NCI-H1417 (cell line): ENCODE results near the gene UTRN.

Experiments
- DNase-seq, 3 experiments: peaks; one replicate each; lab custom pipeline; 2025; lab: John Stamatoyannopoulos, UW

The UTRN gene

DNA sequence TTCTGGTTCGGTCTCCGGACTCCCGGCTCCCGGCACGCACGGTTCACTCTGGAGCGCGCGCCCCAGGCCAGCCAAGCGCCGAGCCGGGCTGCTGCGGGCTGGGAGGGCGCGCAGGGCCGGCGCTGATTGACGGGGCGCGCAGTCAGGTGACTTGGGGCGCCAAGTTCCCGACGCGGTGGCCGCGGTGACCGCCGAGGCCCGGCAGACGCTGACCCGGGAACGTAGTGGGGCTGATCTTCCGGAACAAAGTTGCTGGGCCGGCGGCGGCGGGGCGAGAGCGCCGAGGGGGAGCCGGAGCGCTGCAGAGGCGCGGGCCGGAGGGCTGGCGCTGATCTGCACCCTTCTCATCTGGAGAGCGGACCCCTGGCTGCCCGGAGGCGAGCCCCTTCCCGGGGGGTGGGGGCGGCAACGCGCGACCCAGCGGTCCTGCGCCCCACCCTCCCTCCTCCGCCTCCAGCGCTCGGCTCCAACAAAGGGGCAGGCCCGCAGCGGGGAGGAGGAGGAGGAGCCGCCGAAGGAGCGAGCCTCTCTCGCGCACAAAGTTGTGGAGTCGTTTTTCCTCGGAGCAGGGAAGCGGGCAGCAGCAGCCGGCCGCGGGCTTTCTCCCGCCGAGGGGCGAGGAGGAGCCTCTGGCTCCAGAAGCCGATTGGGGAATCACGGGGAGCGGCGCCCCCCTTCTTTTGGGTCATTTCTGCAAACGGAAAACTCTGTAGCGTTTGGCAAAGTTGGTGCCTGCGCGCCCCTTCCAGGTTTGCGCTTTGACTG is at the start of gene UTRN:
Gene UTRN, plus strand, starts transcription at position 553 of the 765 bp plus-strand sequence. CDS start 6,494 bp downstream, outside the sequence.
- DNase-seq, result peak; percentile 63 to 76 (median 66)

DNA sequence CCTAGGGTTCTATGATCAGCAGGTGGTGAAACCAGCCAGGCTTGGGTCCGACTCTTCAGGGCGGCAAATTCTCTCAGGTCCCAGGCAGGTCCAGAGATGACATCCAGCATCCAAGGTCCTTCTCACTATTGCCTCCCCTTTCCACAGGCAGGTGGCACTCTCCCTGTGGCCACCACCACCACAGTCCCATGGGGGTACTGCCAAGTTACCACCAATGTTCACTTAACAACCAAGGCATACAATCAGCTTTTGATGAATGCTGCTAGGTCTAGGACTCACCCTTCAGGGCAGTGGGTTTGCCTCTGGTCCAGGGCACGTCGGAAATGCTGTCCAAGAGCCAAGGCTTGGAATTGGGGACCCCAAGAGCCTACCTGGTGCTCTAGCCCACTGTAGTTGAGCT is 40.4 kb upstream of the UTRN start:
- DNase-seq, result no peak

DNA sequence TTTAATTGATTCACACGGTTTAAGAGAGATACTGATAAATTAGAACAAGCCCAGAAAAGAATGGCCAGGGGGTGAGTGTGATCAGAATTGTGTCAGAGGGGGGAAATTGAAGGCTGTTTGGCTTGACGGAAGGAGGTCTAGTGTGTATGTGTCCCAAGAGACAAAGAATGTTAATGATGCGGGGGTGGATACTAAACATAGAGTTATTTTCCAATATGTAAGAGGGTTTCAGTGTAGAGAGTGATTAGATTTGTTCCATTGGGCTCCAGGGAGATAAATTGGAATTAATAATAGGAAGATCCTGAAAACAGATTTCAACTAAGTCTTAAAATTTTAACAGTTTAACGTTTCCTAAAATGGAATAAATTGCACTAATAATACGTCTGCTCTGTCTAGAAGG is 38.1 kb upstream of the UTRN start:
- DNase-seq, result no peak

DNA sequence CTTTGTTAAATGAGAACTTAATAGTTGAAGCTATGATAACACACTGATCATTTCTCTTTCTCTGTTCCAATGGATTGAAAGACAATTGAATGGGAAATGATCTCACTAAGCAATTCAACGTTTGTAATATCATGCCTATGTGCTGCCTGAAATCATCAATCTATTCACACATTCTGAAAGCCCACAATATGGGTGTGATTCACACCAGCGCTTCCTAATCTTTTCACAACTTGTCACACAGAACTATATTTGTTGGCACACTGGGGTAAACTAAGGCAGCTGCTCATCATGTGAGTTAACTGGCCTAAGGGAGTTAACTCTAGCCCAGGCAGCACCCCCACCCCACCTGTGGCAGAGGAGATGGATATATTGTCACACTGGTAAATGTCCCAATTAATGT is 37.1 kb upstream of the UTRN start:
- no peak for DNase-seq

DNA sequence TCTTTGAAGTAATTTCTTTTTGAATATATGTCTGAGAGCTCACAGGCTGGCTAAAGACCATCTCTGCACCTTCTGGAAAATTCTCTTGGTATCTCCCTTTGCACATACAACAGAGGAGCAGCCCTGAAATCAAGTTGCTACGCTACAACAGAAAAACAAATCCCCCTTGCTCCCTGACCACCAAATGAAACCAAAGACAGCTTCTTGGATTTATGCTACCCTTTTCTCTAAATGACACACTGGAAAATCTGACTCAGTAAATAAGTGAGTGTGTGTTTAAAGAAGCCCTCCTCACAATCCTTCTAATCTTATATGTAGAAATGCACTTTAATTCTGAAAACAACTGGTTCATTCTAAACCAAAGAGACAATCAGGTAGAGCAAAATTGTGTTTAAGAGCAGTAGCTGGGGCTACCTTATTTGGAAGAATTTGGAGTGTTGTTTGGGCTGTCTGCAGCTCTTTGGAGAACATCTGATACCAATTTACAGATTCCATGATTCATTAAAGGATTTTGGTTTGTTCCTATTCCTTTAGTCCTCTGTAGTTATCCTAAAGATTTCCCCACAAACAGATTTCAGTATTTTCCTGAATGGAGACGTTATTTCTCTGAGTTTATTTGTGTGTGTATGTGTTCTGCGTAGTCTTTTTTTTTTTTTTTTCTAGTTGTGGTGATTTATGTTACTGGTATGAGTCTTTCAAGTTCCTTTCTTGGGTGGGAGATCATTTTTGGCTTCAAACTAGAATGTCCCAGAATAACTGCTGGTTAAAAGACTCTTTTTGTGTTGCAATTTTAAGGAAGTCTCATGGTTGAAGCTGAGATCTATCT is 36.4 kb upstream of the UTRN start:
- no peak for DNase-seq

DNA sequence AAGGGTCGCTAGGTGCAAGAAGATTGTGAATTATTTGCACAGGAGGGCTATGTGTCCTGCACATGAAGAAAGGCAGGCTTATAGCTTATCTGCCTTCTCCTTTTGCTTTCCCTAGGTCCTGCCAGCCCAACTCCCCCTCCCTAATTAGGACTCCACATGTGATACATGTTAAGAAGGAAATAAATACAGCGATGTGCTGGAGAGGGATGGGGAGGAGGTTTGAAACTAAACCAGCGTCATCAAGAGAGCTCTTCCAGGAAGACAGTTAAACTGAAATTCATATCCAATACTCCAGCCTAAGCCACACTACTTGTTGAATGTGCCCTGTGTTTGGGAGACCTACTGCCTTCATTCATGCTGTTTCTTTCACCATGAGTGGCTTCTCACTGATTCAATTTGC is 34.9 kb upstream of the UTRN start:
- DNase-seq, result no peak

DNA sequence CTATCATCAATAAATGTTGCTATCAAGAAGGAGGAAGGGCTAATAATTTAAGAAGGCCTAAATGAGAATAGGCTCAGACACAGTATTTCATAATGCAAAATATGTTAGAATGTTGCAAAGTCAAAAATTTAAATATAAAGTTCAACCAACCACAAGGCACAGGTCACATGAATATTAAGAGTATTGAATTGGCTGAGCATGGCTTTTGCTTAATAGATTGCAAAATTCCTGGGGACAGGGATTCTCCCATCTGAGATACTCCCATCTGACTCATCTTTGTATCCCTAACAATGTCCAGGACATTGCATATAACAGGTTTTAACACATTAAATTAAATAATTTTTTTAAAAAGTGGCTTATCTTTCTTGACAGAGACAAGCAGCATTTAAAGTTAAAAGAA is 32.9 kb upstream of the UTRN start:
- no peak for DNase-seq

DNA sequence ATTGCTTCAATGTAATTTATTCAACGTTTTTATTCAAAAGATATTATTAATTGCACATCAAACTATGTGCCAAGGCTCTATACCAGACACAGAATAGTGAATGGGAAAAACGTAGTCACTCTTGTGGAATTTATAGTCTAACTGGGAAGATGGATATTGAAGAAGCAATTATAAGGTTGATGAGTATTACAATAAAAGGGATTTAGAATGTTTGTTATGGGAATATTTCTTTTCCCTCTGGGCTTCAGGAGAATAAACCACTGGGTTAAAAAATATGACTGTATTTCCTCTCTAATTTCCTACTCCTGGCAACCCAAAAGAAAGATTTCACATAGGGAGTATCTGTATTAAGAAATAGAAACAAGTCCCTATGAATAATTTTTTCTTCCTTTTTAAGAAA is 25.1 kb upstream of the UTRN start:
- no peak for DNase-seq

DNA sequence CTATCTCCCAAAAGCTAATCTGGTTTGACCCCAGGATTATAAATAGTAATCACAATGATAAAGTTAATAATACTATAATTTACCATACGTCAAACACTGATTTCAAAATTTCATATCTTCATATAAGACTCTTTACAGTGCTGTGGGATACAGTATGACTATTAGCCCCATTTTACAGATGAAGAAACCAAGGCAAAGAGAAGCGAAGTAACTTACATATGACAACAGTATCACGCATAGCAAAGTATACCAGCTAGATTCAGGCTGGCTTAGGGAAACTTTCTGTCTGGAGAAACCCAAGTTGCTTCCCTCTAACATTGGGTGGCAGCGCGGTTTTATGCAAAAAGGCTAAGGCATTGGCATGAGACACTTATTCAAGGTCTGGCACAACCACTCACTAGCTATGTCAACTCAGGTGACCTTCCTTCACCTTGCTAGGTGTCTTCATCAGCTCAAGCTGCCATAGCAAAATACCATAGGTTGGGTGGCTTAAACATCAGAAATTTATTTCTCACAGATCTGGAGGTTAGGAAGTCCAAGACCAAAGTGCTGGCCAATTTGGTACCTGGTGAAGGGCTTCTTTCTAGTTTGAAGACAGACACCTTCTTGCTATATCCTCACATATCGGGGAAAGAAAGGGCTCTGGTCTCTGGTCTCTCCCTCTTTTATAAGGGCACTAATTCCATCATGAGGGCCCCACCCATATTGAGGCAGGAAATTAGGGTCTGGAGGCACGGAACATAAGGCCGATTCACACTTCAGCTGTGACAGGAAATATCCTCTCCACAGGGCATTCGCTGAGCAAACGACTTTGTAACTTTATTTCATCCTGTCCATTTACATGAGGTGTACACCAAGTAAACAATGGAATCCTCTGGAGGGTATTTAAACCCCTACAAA is 22.4 kb upstream of the UTRN start:
- peak in 1 of 3 experiments; percentile 5 for DNase-seq

DNA sequence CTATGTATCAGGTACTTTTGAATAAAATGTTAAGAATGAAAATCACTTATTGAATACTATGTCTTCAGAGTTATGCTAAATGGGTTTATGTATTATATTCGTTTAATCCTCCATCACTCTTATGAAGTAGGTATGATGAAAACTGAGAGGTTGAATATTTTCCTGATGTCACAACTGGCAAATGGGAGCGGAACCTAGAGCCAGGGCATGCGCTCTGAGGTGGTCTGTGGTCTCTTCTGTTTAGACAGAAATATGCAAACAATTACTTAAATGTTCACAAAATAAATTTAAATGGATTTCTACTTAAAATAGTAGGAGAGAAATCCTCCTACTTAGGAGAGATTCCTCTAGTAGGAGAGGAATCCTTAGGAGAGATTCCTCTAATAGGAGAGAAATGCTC is 21.3 kb upstream of the UTRN start:
- no peak for DNase-seq

DNA sequence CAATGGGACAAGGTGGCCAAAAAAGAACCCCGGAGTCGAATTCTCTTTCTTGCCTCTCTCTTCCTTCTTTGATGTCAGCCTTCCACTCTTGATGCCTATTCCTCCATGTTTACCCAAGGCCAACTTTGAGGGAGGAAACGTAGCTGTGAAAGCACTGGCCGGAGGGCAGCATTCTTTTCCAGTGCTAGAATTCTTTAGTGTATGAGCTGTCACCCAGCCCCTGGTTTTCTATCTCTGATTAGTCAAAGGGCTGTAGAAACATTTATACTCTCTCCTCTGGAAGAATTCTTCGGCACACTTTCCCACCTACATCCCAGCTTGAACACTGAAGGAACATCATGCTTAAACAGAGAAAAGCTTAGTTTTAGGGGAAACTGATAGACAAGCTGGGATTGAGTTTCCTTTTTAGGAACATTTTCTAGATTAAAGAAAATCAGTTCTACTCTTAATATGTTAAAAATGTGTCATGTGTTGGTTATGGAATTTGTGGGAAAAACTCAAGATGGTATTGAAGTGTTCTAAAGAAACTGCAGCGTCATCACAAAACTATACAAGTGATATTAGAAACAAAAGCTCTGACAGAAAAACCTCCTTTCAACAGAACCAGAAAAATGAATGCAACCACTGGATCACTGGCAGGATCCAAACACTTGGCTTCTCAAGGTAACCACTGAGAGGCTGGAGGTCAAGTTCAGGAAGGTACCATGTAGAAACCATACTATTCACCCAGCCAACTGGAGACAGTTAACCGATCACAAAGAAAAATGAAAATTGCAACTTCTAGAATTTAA is 20.7 kb upstream of the UTRN start:
- no peak for DNase-seq

DNA sequence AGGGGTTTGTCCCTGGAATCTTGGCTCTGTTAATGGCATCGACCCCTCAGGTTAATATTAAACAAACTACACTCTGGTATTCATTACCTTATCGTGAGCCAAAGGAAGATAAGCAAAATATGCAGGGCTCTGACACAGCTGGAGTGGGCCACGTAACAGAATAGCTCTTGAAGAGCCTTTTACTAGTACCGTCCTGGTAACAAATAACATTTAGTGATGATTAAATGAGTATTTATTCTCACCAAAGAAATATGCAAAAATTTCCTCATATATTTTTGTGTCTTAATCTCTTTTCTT is 20.1 kb upstream of the UTRN start:
- no peak for DNase-seq

DNA sequence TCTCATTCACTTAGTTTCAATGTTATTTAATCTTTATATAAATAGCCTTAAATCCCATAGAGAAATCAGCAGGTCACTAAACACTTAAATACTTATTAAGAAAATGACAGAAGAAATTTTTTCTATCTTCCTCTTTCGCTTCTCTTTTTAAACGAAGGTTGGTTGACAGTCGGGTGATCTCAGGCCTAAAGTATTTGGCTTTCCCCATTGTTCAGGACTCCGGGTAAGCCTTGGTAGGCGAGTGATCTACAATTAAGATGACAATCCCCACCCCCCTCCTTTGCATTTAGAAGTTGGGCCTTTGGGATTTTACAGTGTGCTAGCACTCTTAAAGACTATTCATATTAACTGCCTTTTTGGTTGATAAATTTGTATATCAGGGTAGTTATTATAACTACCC is 19.7 kb upstream of the UTRN start:
- no peak for DNase-seq

DNA sequence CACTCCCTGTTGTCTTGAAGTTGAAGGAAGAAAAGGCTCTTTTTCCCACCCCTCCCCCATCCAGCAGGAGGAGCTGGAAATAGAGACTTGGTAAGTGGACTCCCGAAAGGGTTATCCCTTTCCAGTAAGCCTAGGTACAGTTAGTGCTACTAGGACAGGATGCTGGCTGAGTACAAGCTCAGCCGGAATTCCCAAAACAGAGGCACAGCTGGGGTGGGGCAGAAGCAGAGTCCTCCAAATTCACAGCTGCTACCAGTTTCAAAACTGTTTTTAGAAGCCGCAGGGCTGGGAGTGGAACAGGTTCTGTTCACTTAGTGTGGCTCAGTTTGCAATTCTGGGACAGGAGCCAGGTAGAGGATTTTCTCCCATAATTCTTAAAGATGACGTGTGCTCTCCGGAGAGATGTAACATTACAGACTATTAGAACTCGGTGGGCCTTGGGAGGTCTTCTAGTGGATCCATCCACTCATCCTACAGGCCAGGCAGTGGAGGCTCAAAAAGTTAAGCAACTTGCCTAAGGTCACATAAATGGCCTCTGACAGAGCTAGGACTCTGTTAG is 19.0 kb upstream of the UTRN start:
- DNase-seq, result no peak

DNA sequence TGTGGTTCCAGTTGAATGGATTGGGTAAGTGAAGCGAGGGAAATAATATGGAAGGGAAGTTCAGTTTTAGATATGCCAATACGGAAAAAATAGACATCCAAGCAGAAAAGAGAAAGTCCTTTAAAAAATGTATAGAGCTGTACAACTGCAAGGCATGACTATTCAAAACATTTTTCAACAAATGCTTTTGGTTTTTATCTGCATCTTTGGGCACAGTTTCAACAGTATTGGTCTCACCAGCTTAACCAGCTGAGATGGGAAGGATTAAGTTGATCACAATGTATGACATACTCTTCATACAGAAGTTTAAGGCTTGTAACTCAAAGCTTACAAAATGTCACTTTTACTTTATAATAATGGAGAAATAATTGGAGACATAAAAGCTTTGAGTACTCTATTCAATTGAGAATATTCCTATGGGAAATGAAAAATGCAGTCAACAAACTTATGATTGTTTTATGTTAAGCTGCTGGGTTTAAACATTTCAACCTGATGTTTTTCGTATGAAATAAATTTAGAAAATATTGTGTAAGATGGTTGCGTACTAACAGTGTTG is 16.3 kb upstream of the UTRN start:
- no peak for DNase-seq

DNA sequence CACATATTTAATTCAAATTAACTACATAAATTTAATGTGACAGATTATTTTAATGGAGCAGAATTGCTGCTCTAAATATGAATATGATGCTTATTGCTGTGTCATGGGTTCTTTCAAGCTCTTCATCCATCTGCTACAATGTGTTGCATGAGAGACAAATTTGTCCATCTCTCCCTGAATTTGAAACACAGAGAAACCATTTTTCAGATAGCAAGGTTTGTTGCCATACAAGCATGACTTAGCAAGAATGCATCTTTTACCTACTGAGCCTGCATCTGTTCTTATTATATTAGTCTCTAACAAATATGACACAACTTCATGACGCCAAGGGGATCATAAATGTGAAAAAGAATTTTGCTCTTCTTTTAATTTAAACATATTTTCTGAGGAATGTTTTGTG is 8.0 kb upstream of the UTRN start:
- DNase-seq, result no peak

DNA sequence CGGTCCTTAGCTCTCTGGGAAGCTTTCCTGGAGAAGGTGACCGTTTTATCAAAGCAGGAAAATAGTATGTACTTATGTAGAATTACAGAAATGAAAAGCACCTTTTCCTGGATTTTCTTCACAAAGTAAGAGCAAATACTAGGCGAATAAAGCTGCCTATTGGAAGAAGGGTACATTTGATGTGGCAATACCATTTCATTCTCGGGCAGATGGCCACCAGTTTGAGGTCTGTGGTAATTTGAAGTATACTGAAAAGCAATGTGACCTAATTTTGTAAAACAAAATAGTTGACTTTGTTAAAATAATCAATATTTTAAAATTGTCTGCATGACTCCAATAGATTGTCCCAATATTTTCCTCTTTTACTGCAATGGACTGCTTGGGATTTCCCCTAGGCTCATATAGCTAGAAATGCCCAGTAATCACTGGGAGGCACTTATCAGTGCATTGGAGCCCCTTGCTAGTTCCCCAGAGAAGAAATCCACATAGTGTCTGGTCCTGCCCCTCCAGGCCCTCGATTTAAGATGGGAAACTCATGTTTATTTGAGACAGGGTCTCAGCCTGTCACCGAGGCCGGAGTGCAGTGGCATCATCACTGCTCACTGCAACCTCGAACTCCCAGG is 7.4 kb upstream of the UTRN start:
- no peak for DNase-seq

DNA sequence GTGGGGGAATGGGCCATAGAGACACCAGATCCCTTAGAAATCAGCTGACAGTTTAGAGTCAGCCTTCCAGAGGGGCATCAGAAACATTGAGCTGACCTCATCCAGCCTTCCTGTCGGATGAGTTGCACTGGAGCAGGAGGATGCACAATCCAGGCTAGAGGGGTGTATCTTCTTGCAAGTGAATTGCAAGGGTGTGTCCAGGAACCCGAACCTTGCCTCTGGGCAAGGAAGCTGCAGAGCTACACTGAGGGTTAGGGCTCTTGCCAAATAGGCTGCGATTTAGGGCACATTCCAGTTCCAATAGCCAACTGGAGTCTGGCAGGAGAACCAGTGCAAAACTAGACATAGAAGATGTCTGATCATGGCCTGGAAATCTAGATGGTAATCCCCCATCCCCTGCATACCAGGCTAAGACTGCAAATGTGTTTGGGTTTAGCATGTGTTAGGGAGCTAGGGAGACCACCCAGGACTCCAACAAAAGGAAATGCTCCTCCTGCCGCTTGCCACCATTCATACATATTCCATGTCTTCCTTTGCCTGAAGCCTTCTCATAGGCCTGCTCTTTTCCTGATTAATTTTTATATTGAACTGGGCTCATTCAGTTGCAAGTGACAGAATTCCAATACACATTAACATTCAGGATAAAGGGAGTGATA is 6.3 kb upstream of the UTRN start:
- DNase-seq, result no peak

DNA sequence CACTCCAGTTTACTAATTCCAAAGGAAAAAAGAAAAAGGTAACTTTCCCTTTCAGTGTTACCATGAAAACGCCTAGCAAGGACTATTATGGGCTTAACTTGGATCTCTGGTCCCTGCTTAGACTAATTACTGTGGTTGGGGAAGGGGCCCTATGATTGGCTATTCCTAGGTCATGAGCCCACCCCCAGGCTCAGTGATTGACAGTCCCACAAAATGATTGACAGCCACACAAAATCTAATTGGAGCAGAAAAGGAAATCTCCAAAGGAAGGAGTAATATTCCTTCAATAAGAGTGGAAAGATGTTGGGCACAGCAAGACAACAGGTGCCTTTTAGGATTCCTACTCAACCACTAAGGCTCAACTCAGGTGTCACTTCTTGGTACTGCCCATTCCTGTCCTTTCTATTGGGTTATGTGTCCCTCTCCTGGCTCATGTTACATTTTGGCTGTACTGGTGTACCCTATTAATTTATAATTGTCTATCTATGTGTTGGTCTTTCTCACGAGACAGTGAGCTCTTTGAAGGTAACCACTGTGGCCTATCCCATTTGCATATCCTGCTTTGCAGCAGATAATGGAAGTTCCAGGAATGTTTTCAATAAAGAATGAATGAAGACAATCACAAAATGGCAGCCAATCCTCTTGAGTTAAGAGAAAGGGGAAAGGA is 5.5 kb upstream of the UTRN start:
- no peak for DNase-seq
